Measurements from ENCODE around the gene TNFSF4. TPM values are rescaled to one million over a fixed set of nuclear protein-coding genes. Genes with fewer than 3 reads are reported as not detected.

Gene TNFSF4
- total and polyA plus RNA-seq, 2 donors from 2014 or later, result 0.58 to 1.3 TPM

DNA sequence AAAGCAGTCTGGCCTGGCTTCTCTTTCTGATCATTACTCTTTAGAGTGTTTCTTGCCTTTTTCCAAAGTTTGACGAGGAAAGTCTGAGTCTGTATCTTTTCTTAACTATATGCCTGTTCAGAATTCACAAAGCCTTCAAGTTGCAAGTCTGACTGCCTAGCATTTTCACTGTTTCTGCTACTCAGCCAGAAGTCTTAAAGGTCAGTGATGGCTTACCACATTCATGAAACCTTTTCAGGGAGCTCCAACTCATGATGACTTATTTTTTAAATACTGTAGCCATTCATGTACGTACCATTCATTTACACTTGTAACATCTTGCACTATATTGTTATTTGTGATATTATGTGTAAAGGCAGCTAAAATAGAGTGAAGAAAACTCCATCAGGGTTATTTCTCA lies 58.2 kb downstream of the TNFSF4 start:
- DNase-seq (no peak), FAIRE-seq (no peak)
- Histone ChIP-seq H3K27me3 (ENCODE audit: control insufficient read depth, insufficient read depth, low read length) (no peaks in the 10 kb centered on the region), H3K36me3 (ENCODE audit: control insufficient read depth in 2 of 3, insufficient read depth in 3 of 3, low read length in 3 of 3) (no peaks in the 10 kb centered on the region), H3K4me3 (ENCODE audit: low read length in 3 of 3) (no peak overlapping the region), H3K27ac (ENCODE audit: low read depth in 2 of 2, low read length in 2 of 2) (no peak overlapping the region), H3K9ac (ENCODE audit: low read length in 3 of 3) (no peak overlapping the region), H3K4me1 (ENCODE audit: control insufficient read depth in 2 of 3, insufficient read depth in 2 of 3, low read depth in 1 of 3, low read length in 3 of 3) (no peaks in the 10 kb centered on the region), H3K9me3 (ENCODE audit: control insufficient read depth in 2 of 3, insufficient read depth in 1 of 3, low read length in 3 of 3) (peaks cover 0 to 11% (median 0%) of the 10 kb centered on the region in 3 donors)
- intact Hi-C loops (cut with DNase I), result no loop called here
- no peak for TF ChIP-seq CTCF (IDR thresholded peaks at IDR 0.05; ENCODE audit: borderline replicate concordance, extremely low read depth, insufficient read depth)

- no peak overlapping the region for H3K9ac ChIP-seq (ENCODE audit: low read length in 3 of 3)
- H3K9me3 ChIP-seq (ENCODE audit: control insufficient read depth in 2 of 3, insufficient read depth in 1 of 3, low read length in 3 of 3), result peaks cover 0 to 11% (median 0%) of the 10 kb centered on the region in 3 donors
- H3K36me3 ChIP-seq (ENCODE audit: control insufficient read depth in 2 of 3, insufficient read depth in 3 of 3, low read length in 3 of 3), result no peaks in the 10 kb centered on the region
- no peaks in the 10 kb centered on the region for H3K27me3 ChIP-seq (ENCODE audit: control insufficient read depth, insufficient read depth, low read length)
- intact Hi-C loops (cut with DNase I), result no loop called here
- no peak overlapping the region for H3K27ac ChIP-seq (ENCODE audit: low read depth in 2 of 2, low read length in 2 of 2)
- H3K4me1 ChIP-seq (ENCODE audit: control insufficient read depth in 2 of 3, insufficient read depth in 2 of 3, low read depth in 1 of 3, low read length in 3 of 3), result no peaks in the 10 kb centered on the region
- DNase-seq (no peak), FAIRE-seq (no peak)
- TF ChIP-seq CTCF (IDR thresholded peaks at IDR 0.05; ENCODE audit: borderline replicate concordance, extremely low read depth, insufficient read depth), result no peak
- no peak overlapping the region for H3K4me3 ChIP-seq (ENCODE audit: low read length in 3 of 3)
These were observed 58.6 kb downstream of the TNFSF4 start for GRCh38 chr1:173148545-173148944.

DNA sequence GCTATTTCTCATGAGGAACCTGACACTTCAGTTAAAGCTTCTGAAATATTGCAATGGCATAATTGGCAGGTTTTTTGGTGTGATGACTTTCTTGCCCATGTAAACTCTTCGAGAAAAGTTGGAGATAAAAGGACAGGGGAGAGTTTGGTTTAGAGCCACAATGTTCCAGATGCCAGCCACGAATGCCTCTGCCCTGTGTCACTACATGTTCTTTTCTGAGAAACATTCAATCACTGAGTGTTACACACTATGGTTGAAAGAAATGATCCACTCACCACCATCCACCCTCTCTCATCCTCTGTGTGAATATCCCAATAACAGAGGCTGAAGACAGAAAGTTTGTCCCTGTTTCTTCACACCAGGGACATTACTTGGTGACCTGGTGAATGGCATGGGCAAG lies 66.4 kb downstream of the TNFSF4 start:
- DNase-seq (no peak), FAIRE-seq (no peak)
- intact Hi-C loops (cut with DNase I), result no loop called here
- TF ChIP-seq CTCF (IDR thresholded peaks at IDR 0.05; ENCODE audit: borderline replicate concordance, extremely low read depth, insufficient read depth), result no peak
- Histone ChIP-seq H3K36me3 (ENCODE audit: control insufficient read depth in 2 of 3, insufficient read depth in 3 of 3, low read length in 3 of 3) (no peaks in the 10 kb centered on the region), H3K4me1 (ENCODE audit: control insufficient read depth in 2 of 3, insufficient read depth in 2 of 3, low read depth in 1 of 3, low read length in 3 of 3) (no peaks in the 10 kb centered on the region), H3K9ac (ENCODE audit: low read length in 3 of 3) (no peak overlapping the region), H3K27me3 (ENCODE audit: control insufficient read depth, insufficient read depth, low read length) (no peaks in the 10 kb centered on the region), H3K27ac (ENCODE audit: low read depth in 2 of 2, low read length in 2 of 2) (no peak overlapping the region), H3K4me3 (ENCODE audit: low read length in 3 of 3) (no peak overlapping the region), H3K9me3 (ENCODE audit: control insufficient read depth in 2 of 3, insufficient read depth in 1 of 3, low read length in 3 of 3) (peaks cover 0 to 9% (median 0%) of the 10 kb centered on the region in 3 donors)

DNA sequence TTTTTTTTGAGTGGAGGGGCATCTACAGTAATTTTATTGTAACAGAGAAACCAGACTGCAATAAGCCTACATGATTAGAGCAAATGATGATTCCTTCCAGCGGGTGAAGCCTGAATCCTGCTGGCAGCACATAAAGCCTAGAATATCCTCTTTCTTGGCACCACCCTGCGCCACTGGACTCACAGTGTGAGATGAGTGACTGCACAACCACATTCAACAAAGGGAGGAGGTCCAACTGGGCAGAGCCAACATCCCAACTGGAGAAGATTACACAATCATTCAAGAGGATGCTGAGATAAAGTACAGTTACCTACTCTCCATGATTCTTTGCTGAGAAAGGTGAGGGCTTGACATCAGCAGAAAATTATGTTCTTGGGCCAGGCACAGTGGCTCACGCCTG lies 67.4 kb downstream of the TNFSF4 start:
- no peak for FAIRE-seq
- intact Hi-C loops (cut with DNase I), result no loop called here
- Histone ChIP-seq H3K27me3 (ENCODE audit: control insufficient read depth, insufficient read depth, low read length) (no peaks in the 10 kb centered on the region), H3K4me3 (ENCODE audit: low read length in 3 of 3) (no peak overlapping the region), H3K27ac (ENCODE audit: low read depth in 2 of 2, low read length in 2 of 2) (no peak overlapping the region), H3K9ac (ENCODE audit: low read length in 3 of 3) (no peak overlapping the region), H3K4me1 (ENCODE audit: control insufficient read depth in 2 of 3, insufficient read depth in 2 of 3, low read depth in 1 of 3, low read length in 3 of 3) (no peaks in the 10 kb centered on the region), H3K36me3 (ENCODE audit: control insufficient read depth in 2 of 3, insufficient read depth in 3 of 3, low read length in 3 of 3) (no peaks in the 10 kb centered on the region), H3K9me3 (ENCODE audit: control insufficient read depth in 2 of 3, insufficient read depth in 1 of 3, low read length in 3 of 3) (no peaks in the 10 kb centered on the region)
- TF ChIP-seq CTCF (IDR thresholded peaks at IDR 0.05; ENCODE audit: borderline replicate concordance, extremely low read depth, insufficient read depth), result no peak
- DNase-seq, result no peak

Data from kidney (tissue), 14 donors.